Measurements from ENCODE around the gene ANO10. TPM values are rescaled to one million over a fixed set of nuclear protein-coding genes. Genes with fewer than 3 reads are reported as not detected.

The ANO10 gene
- total RNA-seq, 1 donor from 2014 or later: 24.9 TPM

DNA sequence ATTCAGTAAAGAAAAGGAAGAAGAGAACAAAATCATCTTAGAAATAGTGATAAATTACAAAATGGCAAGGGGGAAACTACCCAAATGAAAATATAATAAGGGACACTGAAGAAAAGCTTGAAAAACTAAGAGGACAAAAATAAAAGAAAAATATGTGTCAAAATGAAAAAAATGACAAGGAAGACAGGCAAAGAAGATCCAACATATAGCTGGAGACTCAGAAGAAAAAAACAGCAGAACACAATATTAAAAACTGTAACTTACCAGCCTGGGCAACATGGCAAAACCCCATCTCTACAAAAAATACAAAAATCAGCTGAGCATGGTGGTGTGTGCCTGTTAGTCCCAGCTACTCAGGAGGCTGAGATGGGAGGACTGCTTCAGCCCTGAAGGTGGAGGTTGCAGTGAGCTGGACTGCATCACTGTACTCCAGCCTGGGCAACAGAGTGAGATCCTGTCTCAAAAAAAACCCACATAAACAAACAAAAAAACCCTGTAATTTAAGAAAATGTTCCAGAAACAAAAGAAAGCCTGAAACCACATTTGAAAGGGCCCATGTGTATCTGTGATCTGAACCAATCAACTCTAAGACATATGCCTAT is 93.2 kb downstream of the ANO10 start:
- intact Hi-C loops (cut with DNase I): no loop called here
- DNase-seq (ENCODE audit: low spot score in 2 of 2): no peak
- Histone ChIP-seq H3K9me3 (no peaks in the 10 kb centered on the region), H3K36me3 (peaks cover 0 to 3% of the 10 kb centered on the region in 2 donors), H3K27me3 (no peaks in the 10 kb centered on the region), H3K27ac (no peak overlapping the region), H3K4me3 (no peak overlapping the region), H3K4me1 (no peaks in the 10 kb centered on the region)
- TF ChIP-seq, protein P1, sequence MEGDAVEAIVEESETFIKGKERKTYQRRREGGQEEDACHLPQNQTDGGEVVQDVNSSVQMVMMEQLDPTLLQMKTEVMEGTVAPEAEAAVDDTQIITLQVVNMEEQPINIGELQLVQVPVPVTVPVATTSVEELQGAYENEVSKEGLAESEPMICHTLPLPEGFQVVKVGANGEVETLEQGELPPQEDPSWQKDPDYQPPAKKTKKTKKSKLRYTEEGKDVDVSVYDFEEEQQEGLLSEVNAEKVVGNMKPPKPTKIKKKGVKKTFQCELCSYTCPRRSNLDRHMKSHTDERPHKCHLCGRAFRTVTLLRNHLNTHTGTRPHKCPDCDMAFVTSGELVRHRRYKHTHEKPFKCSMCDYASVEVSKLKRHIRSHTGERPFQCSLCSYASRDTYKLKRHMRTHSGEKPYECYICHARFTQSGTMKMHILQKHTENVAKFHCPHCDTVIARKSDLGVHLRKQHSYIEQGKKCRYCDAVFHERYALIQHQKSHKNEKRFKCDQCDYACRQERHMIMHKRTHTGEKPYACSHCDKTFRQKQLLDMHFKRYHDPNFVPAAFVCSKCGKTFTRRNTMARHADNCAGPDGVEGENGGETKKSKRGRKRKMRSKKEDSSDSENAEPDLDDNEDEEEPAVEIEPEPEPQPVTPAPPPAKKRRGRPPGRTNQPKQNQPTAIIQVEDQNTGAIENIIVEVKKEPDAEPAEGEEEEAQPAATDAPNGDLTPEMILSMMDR (IDR thresholded peaks at IDR 0.05): no peak

DNA sequence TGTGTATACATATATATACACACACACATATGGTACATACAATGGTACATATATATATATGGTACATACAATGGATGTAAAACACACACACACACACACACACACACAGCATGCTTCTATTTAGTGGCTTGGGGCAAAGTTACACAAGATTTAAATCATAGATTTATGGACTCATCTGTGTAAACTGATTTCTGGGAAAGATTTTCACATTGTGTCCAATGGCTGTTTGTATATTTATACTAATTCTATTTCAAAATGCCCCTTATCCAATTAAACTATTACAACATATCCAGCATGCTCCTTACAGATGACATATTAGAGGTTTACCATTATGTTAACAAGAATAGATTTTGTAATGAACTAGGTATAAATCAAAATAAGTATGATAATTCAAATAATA is 94.9 kb downstream of the ANO10 start:
- no peak for DNase-seq (ENCODE audit: low spot score in 2 of 2)
- no peaks in the 10 kb centered on the region for H3K27me3 ChIP-seq
- H3K4me1 ChIP-seq: no peaks in the 10 kb centered on the region
- no peak overlapping the region for H3K27ac ChIP-seq
- intact Hi-C loops (cut with DNase I): no loop called here
- peaks cover 0 to 3% of the 10 kb centered on the region in 2 donors for H3K36me3 ChIP-seq
- TF ChIP-seq, protein P1 (IDR thresholded peaks at IDR 0.05): no peak
- no peak overlapping the region for H3K4me3 ChIP-seq
- no peaks in the 10 kb centered on the region for H3K9me3 ChIP-seq

DNA sequence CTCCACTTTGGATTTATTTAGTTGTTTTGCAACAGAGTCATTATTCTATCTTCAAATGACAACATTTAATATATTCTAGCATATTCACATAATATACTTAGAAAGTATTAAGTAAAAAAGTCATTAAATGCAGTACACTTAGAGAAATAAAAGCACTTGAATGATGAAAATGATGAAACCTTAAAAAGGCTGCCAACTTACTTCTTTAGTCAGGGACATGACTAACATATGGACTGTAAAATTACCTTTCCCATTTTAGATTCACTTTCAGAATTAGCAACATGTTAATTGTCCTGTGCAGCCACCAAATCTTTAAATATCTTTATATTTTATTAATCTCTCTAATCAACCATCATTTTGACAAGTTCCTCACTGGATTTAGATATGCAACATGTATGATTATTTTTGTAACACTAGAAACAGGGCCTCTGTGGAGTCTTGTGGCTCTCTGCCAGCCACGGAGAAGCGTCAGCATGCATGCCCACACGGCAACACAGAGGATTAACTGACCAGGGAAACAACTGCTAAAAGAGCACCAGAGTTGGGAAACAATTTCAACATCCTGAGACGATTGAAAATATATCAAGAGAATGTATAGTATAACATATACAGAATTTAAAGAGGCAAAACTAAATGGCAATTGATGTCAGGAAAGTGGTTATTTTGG is 95.7 kb downstream of the ANO10 start:
- no peak overlapping the region for H3K27ac ChIP-seq
- no peak overlapping the region for H3K4me3 ChIP-seq
- DNase-seq (ENCODE audit: low spot score in 2 of 2): no peak
- peaks cover 0 to 3% of the 10 kb centered on the region in 2 donors for H3K36me3 ChIP-seq
- H3K4me1 ChIP-seq: no peaks in the 10 kb centered on the region
- TF ChIP-seq, protein P1 (IDR thresholded peaks at IDR 0.05): no peak
- H3K27me3 ChIP-seq: no peaks in the 10 kb centered on the region
- intact Hi-C loops (cut with DNase I): no loop called here
- no peaks in the 10 kb centered on the region for H3K9me3 ChIP-seq

DNA sequence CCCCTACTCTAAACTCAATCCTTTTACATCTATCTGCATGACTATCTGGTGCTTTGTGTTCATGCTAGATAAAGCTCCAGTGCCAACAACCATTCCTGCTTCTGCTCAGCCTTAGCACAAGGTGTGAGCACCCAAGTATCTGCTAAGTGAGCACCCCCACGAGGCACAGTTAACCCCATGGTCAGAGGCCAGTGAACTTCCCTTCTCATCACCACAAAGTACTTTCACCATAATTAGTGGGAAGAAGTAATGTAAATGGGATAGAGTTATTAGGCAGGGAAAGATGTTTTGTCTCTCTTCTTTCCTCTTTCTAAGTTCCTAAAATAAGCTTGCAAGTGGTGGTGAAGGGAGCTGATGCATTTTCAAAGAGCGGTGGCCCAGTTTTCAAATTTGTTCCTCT is 96.4 kb downstream of the ANO10 start:
- peaks cover 0 to 4% of the 10 kb centered on the region in 2 donors for H3K36me3 ChIP-seq
- intact Hi-C loops (cut with DNase I): no loop called here
- TF ChIP-seq, protein P1 (IDR thresholded peaks at IDR 0.05): no peak
- no peak overlapping the region for H3K27ac ChIP-seq
- H3K4me1 ChIP-seq: no peaks in the 10 kb centered on the region
- no peak for DNase-seq (ENCODE audit: low spot score in 2 of 2)
- no peak overlapping the region for H3K4me3 ChIP-seq
- no peaks in the 10 kb centered on the region for H3K9me3 ChIP-seq
- H3K27me3 ChIP-seq: no peaks in the 10 kb centered on the region

DNA sequence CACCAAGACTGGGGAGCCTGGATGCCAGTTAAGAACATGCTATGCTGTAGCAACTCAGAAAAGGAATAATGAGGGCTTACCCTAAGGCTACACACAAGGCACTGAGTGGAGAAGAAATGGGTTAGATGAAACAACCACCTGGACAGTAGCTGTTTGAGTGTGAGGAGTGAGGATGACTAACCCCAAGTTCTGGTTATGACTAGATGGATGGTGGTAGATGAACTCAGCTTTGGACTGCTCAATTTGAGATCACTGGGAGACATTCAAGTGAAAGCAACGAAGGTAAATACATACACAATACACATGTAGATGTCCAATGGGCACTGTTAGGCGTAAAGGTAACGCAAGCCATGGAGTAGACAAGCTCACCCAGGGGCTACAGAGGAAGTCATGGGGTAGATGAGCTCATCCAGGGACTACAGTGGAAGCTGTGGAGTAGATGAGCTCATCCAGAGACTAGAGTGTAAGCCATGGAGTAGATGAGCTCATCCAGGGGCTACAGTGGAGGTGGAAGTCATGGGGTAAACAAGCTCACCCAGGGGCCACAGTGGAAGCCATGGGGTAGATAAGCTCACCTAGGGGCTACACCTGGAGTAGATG is 98.3 kb downstream of the ANO10 start:
- intact Hi-C loops (cut with DNase I): no loop called here
- Histone ChIP-seq H3K27ac (no peak overlapping the region), H3K4me3 (no peak overlapping the region), H3K27me3 (no peaks in the 10 kb centered on the region), H3K9me3 (no peaks in the 10 kb centered on the region), H3K4me1 (no peaks in the 10 kb centered on the region), H3K36me3 (peaks cover 4 to 11% of the 10 kb centered on the region in 2 donors)
- DNase-seq (ENCODE audit: low spot score in 2 of 2): no peak
- TF ChIP-seq, protein P1 (IDR thresholded peaks at IDR 0.05): no peak
